Tibial artery (tissue), 4 donors: Measurements from ENCODE around the gene PPARA.

Experiments
- DNase-seq, 2 donors: peaks; one replicate each; pipeline ENCODE4 v3.0.0-alpha.2; 2019
- H3K27ac ChIP-seq, 2 donors: fragments of 200-600 bp; sonication (generic) in 1 of 2; 1 replicate in 1 of 2; 2 replicates in 1 of 2; pipeline ENCODE4 v1.5.1; 2018 to 2019; ENCODE audit warnings: mild to moderate bottlenecking in 1 of 2
- H3K27me3 ChIP-seq, 2 donors: fragments of 200-600 bp; sonication (generic) in 1 of 2; one replicate each; pipeline versions ENCODE4 v1.5.1 to v1.6.0; 2016 to 2019
- H3K36me3 ChIP-seq, 3 donors: fragments of 200-600 bp; sonication (generic) in 2 of 3; one replicate each; pipeline ENCODE4 v1.5.1; 2016 to 2019; ENCODE audit warnings: mild to moderate bottlenecking in 2 of 3
- H3K4me1 ChIP-seq, 4 donors: fragments of 200-600 bp; sonication (generic) in 2 of 4; 1 replicate in 3 of 4; 2 replicates in 1 of 4; pipeline ENCODE4 v1.5.1; 2016 to 2019
- H3K4me3 ChIP-seq, 2 donors: fragments of 200-600 bp; sonication (generic) in 1 of 2; 1 replicate in 1 of 2; 2 replicates in 1 of 2; pipeline ENCODE4 v1.5.1; 2018 to 2019; ENCODE audit warnings: mild to moderate bottlenecking in 2 of 2
- H3K9me3 ChIP-seq, 3 donors: fragments of 200-600 bp; sonication (generic) in 1 of 3; one replicate each; pipeline ENCODE4 v1.5.1; 2016 to 2019
- CTCF ChIP-seq, 2 experiments: fragments of 200-600 bp in 1 of 2; fragments of 450-650 bp in 1 of 2; IDR thresholded peaks; one replicate each; pipeline ENCODE4 v1.5.1; 2017 to 2019; ENCODE audit warnings: antibody characterized with exemption in 2 of 2, mild to moderate bottlenecking in 1 of 2, moderate library complexity in 1 of 2
- intact Hi-C: fragments of 100-400 bp; cut with DNase I; formaldehyde crosslinking; loops from one replicate; pipeline ENCODE4 v1.15.0; 2023; ENCODE audit warnings: low total_unique reads

The PPARA gene

DNA sequence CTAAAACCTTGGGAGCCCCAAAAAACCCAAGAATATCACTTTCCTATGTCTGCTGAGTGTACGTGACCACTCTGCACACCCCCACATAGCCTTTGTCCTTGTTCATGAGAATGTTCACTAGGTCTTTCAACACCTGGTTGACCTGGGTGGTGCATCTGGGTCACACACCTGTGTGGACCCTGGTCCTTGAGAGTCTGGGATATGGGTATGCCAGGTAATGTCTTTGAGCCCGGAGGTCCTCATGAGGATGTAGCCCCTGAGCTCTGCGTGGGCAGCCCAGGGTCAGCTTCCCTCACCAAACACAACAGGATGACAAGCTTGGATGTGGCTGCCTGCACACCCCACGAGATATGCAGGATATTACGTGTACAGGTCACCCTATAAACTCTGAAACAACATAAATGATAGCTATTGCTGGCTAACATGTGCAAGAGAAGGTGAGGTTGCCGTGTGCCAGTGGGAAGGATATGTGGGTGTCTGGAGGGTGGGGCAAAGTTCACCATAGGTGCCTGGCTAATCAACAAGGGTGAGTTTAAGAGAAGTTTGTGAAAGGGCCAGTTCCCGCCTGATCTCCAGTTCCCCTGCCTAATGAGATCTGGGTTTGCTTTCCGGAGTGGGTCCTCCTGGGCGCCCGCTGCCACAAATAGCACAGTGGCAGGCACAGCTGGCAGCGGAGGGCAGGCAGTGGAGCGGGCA, 1.4 kb upstream of the PPARA start:
- Histone ChIP-seq H3K27me3 (no peaks in the 10 kb centered on the region), H3K4me3 (peak overlapping the region; percentile 92 to 97), H3K27ac (peak overlapping the region; percentile 98 to 99), H3K4me1 (peaks cover 0 to 37% (median 27%) of the 10 kb centered on the region in 4 donors), H3K9me3 (no peaks in the 10 kb centered on the region), H3K36me3 (peaks cover 0 to 6% (median 0%) of the 10 kb centered on the region in 3 donors)
- no peak for DNase-seq
- intact Hi-C loops: no loop called here
- TF ChIP-seq CTCF (IDR thresholded peaks at IDR 0.05): no peak

DNA sequence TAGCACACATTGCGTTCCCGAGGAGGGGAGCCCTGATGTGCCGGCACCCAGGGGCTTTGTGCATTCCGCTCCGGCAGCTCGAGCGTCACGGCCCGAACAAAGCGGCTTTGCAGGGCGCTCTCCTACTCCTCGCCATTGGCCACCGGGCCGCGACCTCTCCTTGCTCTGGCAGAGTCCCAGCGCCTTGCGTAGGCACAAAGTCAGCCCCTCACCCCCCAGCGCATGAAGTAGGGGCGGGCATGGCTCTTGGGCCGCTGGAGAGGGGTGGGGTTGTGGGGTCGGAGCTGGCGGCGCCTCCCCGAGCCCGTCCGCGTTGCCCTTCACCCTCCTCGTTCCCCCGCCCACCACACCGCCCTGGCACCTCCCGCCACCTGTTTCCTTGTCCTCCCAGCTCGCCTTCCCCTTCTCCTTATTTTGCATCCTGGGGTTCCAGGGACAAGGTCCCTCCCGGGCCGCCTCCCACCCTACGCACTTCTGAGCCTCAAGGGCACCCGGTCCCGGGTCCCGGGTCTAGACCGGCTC, 753 bp upstream of the PPARA start:
- TF ChIP-seq CTCF (IDR thresholded peaks at IDR 0.05): no peak
- Histone ChIP-seq H3K4me3 (peak overlapping the region; percentile 92 to 97), H3K4me1 (peaks cover 0 to 37% (median 27%) of the 10 kb centered on the region in 4 donors)

GRCh38 chr22:46150655-46151477, 540 bp downstream of the PPARA start:
- intact Hi-C loops: loop anchor here (5.0 kb wide), 1 partner anchor 96 kb away; no protein-coding TSS in a partner anchor
- TF ChIP-seq CTCF (IDR thresholded peaks at IDR 0.05): no peak
- H3K36me3 ChIP-seq: peaks cover 0 to 6% (median 3%) of the 10 kb centered on the region in 3 donors
- H3K9me3 ChIP-seq: no peaks in the 10 kb centered on the region
- H3K27ac ChIP-seq: peak overlapping the region; percentile 91 to 92
- peaks cover 0 to 42% (median 29%) of the 10 kb centered on the region in 4 donors for H3K4me1 ChIP-seq
- DNase-seq: peak in 1 of 2 donors; percentile 73
- no peaks in the 10 kb centered on the region for H3K27me3 ChIP-seq
- H3K4me3 ChIP-seq: peak overlapping the region; percentile 92 to 97

More for the DNA sequence above, 753 bp upstream of the PPARA start:
- intact Hi-C loops: loop anchor here (5.0 kb wide), 1 partner anchor 98 kb away; no protein-coding TSS in a partner anchor
- Histone ChIP-seq H3K27ac (peak overlapping the region; percentile 98 to 99), H3K9me3 (no peaks in the 10 kb centered on the region), H3K36me3 (peaks cover 0 to 6% (median 3%) of the 10 kb centered on the region in 3 donors), H3K27me3 (no peaks in the 10 kb centered on the region)
- peak; percentile 51 to 89 for DNase-seq

GRCh38 chr22:46153930-46154329, 3.6 kb downstream of the PPARA start:
- Histone ChIP-seq H3K4me3 (no peak overlapping the region), H3K36me3 (peaks cover 3 to 15% (median 6%) of the 10 kb centered on the region in 3 donors), H3K27ac (no peak overlapping the region), H3K9me3 (no peaks in the 10 kb centered on the region), H3K27me3 (no peaks in the 10 kb centered on the region), H3K4me1 (peaks cover 0 to 37% (median 19%) of the 10 kb centered on the region in 4 donors)
- intact Hi-C loops: loop anchor here (5.0 kb wide), 1 partner anchor 93 kb away; no protein-coding TSS in a partner anchor
- TF ChIP-seq CTCF (IDR thresholded peaks at IDR 0.05): no peak
- no peak for DNase-seq

DNA sequence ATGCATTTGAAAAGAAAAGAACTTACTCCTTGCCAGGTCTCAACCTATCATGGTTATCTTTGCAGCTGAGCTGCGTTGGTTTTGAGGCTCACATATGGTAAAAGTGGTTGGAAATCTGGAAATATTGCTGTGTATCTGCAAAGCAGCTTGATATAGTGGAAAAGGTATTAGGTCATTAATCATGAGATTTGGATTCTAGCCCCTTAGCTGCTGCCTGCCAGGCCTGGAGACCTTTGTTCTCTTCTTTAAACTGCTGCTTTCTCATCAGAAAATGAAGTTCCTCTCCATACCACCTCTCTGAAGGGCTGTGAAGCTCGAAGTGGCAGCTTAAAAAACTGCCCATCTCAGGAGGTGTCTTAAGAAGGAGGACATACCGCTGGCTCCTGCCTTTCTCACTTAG, 5.7 kb downstream of the PPARA start:
- Histone ChIP-seq H3K9me3 (no peaks in the 10 kb centered on the region), H3K36me3 (peaks cover 6 to 24% (median 11%) of the 10 kb centered on the region in 3 donors), H3K27me3 (no peaks in the 10 kb centered on the region), H3K4me1 (peaks cover 0 to 32% (median 14%) of the 10 kb centered on the region in 4 donors), H3K4me3 (no peak overlapping the region), H3K27ac (no peak overlapping the region)
- intact Hi-C loops: no loop called here
- DNase-seq: no peak
- no peak for TF ChIP-seq CTCF (IDR thresholded peaks at IDR 0.05)
